Breast epithelium (tissue), 4 donors: ENCODE measurements around the gene RAVER2. TPM values are rescaled to one million over a fixed set of nuclear protein-coding genes. Genes with fewer than 3 reads are reported as not detected.

Experiments
- DNase-seq, 2 donors: peaks; one replicate each; pipeline ENCODE4 v3.0.0-alpha.2; 2019; ENCODE audit warnings: low spot score in 2 of 2
- H3K27ac ChIP-seq, 2 donors: fragments of 200-600 bp; sonication (generic) in 1 of 2; one replicate each; pipeline ENCODE4 v1.5.1; 2016 to 2019; ENCODE audit warnings: mild to moderate bottlenecking in 1 of 2
- H3K27me3 ChIP-seq, 2 donors: fragments of 200-600 bp; sonication (generic) in 1 of 2; one replicate each; pipeline versions ENCODE4 v1.5.1 to v1.6.0; 2017 to 2019; ENCODE audit warnings: control low read depth in 1 of 2, mild to moderate bottlenecking in 1 of 2
- H3K36me3 ChIP-seq: fragments of 200-600 bp; one replicate; pipeline ENCODE4 v1.5.1; 2019
- H3K4me1 ChIP-seq, 2 donors: fragments of 200-600 bp; sonication (generic); one replicate each; pipeline ENCODE4 v1.5.1; 2016 to 2019; ENCODE audit warnings: control low read depth in 1 of 2
- H3K4me3 ChIP-seq, 3 donors: fragments of 200-600 bp; sonication (generic); 1 replicate in 2 of 3; 2 replicates in 1 of 3; pipeline ENCODE4 v1.5.1; 2016 to 2019; ENCODE audit warnings: mild to moderate bottlenecking in 3 of 3, moderate library complexity in 2 of 3
- H3K9me3 ChIP-seq, 2 donors: fragments of 200-600 bp; sonication (generic) in 1 of 2; one replicate each; pipeline ENCODE4 v1.5.1; 2016 to 2019; ENCODE audit warnings: control low read depth in 1 of 2
- CTCF ChIP-seq, 3 donors: fragments of 450-650 bp; IDR thresholded peaks; one replicate each; pipeline ENCODE4 v1.5.1; 2016 to 2017; ENCODE audit warnings: antibody characterized with exemption in 3 of 3, mild to moderate bottlenecking in 3 of 3, moderate library complexity in 3 of 3
- POLR2A ChIP-seq: fragments of 450-650 bp; IDR thresholded peaks from one replicate; pipeline ENCODE4 v1.6.1; 2016; ENCODE audit warnings: antibody characterized with exemption, mild to moderate bottlenecking, moderate library complexity
- POLR2AphosphoS5 ChIP-seq, 3 donors: sonication (generic); formaldehyde crosslinking; IDR thresholded peaks; one replicate each; pipeline ENCODE4 v1.6.1; 2017; ENCODE audit warnings: antibody characterized with exemption in 3 of 3
- intact Hi-C: fragments of 100-400 bp; cut with DNase I; formaldehyde crosslinking; loops from one replicate; pipeline ENCODE4 v1.15.1; 2023; ENCODE audit warnings: low total_unique reads
- total RNA-seq, 3 donors: library from RNA; depleted of rRNA; stranded (reverse); fragments of >200 nt; gene quantifications; one replicate each; pipeline ENCODE4 v1.1.0, GENCODE V29; 2016

RAVER2 gene
- total RNA-seq, 3 donors from 2014 or later: 6.6 to 21.1 (median 17.0) TPM

- Histone ChIP-seq H3K4me3 (no peak overlapping the region), H3K36me3 (no peaks in the 10 kb centered on the region), H3K4me1 (no peaks in the 10 kb centered on the region), H3K27ac (no peak overlapping the region), H3K9me3 (no peaks in the 10 kb centered on the region), H3K27me3 (no peaks in the 10 kb centered on the region)
- TF ChIP-seq POLR2AphosphoS5 (IDR thresholded peaks at IDR 0.05) (no peak), CTCF (IDR thresholded peaks at IDR 0.05) (no peak)
- no peak for DNase-seq
- intact Hi-C loops: no loop called here
These were observed 110.7 kb downstream of the RAVER2 start for GRCh38 chr1:64855557-64855956.

- peak; percentile 24 to 55 (median 27) for TF ChIP-seq POLR2AphosphoS5 (IDR thresholded peaks at IDR 0.05)
- TF ChIP-seq CTCF (IDR thresholded peaks at IDR 0.05): peak in 1 of 3 donors; percentile 21
- no peak for TF ChIP-seq POLR2A
- H3K27me3 ChIP-seq: no peaks in the 10 kb centered on the region
- H3K36me3 ChIP-seq: no peaks in the 10 kb centered on the region
- peak overlapping the region; percentile 53 to 57 for H3K27ac ChIP-seq
- intact Hi-C loops: no loop called here
- peak in 1 of 2 donors; percentile 80 for DNase-seq
- no peaks in the 10 kb centered on the region for H3K4me1 ChIP-seq
- no peak overlapping the region for H3K4me3 ChIP-seq
- no peaks in the 10 kb centered on the region for H3K9me3 ChIP-seq
These were observed 111.7 kb downstream of the RAVER2 start for GRCh38 chr1:64856553-64856952.

GRCh38 chr1:64857347-64857746 is 112.5 kb downstream of the RAVER2 start:
- no peak overlapping the region for H3K4me3 ChIP-seq
- H3K27me3 ChIP-seq: no peaks in the 10 kb centered on the region
- intact Hi-C loops: no loop called here
- H3K4me1 ChIP-seq: no peaks in the 10 kb centered on the region
- DNase-seq: no peak
- no peaks in the 10 kb centered on the region for H3K36me3 ChIP-seq
- H3K27ac ChIP-seq: peak overlapping the region; percentile 53 to 57
- H3K9me3 ChIP-seq: no peaks in the 10 kb centered on the region
- TF ChIP-seq CTCF (IDR thresholded peaks at IDR 0.05) (no peak), POLR2AphosphoS5 (IDR thresholded peaks at IDR 0.05) (no peak), POLR2A (no peak)

GRCh38 chr1:64861611-64862010 is 116.7 kb downstream of the RAVER2 start:
- H3K9me3 ChIP-seq: no peaks in the 10 kb centered on the region
- H3K36me3 ChIP-seq: no peaks in the 10 kb centered on the region
- no peaks in the 10 kb centered on the region for H3K4me1 ChIP-seq
- H3K4me3 ChIP-seq: no peak overlapping the region
- H3K27me3 ChIP-seq: no peaks in the 10 kb centered on the region
- intact Hi-C loops: loop anchor here (10.0 kb wide), 1 partner anchor 103 kb away; the partner anchor contains the start of gene JAK1
- no peak overlapping the region for H3K27ac ChIP-seq
- no peak for TF ChIP-seq POLR2AphosphoS5 (IDR thresholded peaks at IDR 0.05)
- no peak for DNase-seq

GRCh38 chr1:64864018-64864940 is 119.4 kb downstream of the RAVER2 start:
- no peaks in the 10 kb centered on the region for H3K4me1 ChIP-seq
- H3K27me3 ChIP-seq: no peaks in the 10 kb centered on the region
- intact Hi-C loops: loop anchor here (10.0 kb wide), 1 partner anchor 101 kb away; the partner anchor contains the start of gene JAK1
- H3K36me3 ChIP-seq: no peaks in the 10 kb centered on the region
- H3K9me3 ChIP-seq: no peaks in the 10 kb centered on the region
- H3K27ac ChIP-seq: peak overlapping the region; percentile 4 to 46
- peak in 1 of 2 donors; percentile 43 for DNase-seq
- peak; percentile 21 to 76 (median 69) for TF ChIP-seq POLR2AphosphoS5 (IDR thresholded peaks at IDR 0.05)
- no peak for TF ChIP-seq POLR2A
- H3K4me3 ChIP-seq: no peak overlapping the region
